K562 (cell line): ENCODE results near the gene CSMD2. TPM values are rescaled to one million over a fixed set of nuclear protein-coding genes. Genes with fewer than 3 reads are reported as not detected.

ENCODE experiments used
- ATAC-seq: fragments of 200-7000 bp; cut with Tn5 transposase; 3 replicates; pipeline ENCODE4 v1.9.1; 2020; ENCODE audit warnings: moderate library complexity
- BruUV-seq: library from RNA; stranded (reverse); fragments of 400-500 nt; replicated peaks from 2 replicates; lab custom pipeline; 2021; lab: Mats Ljungman, UMichigan
- CTCF ChIA-PET: fragments of 300-600 bp; formaldehyde crosslinking; extraction: SDS; loops from one replicate; lab custom pipeline; 2021; ENCODE audit warnings: low intra/inter-chr PET ratio; lab: Yijun Ruan, JAX
- POLR2A ChIA-PET: fragments of 300-600, 350-650 bp; sonication (Branson Sonifier 250); formaldehyde crosslinking; extraction: SDS; loops from one replicate; lab custom pipeline; 2021; ENCODE audit warnings: antibody characterized with exemption, inconsistent platforms; lab: Yijun Ruan, JAX
- DNase-seq, 4 experiments: peaks; one replicate each; pipeline versions ENCODE4 v3.0.0 to v3.0.0-alpha.2; 2011 to 2018; ENCODE audit warnings: low spot score in 3 of 4, mixed read lengths in 3 of 4; ENCODE audit errors: extremely low read depth in 1 of 4
- FAIRE-seq: peaks from 2 replicates; lab custom pipeline; 2011; peaks lifted over from hg19 to GRCh38; lab: Jason Lieb, UNC
- H2AFZ ChIP-seq: 2 replicates; pipeline ENCODE4 v1.6.0; 2011; ENCODE audit warnings: low read depth, low read length, control low read depth, inconsistent platforms
- H3K27ac ChIP-seq: fragments of 200-600 bp; 3 replicates; pipeline ENCODE4 v1.8.0; 2011; ENCODE audit warnings: low read depth, mild to moderate bottlenecking, control low read depth, inconsistent platforms, low read length, moderate library complexity, mixed read lengths; ENCODE audit errors: extremely low read depth
- H3K27me3 ChIP-seq, 2 experiments: fragments of 300-600 bp in 1 of 2; 2 replicates in 1 of 2; 3 replicates in 1 of 2; pipeline versions ENCODE4 v1.6.0 to v1.8.0; 2011; ENCODE audit warnings: inconsistent platforms in 2 of 2, low read length in 2 of 2, mild to moderate bottlenecking in 1 of 2, mixed read lengths in 1 of 2, moderate library complexity in 1 of 2; ENCODE audit not compliant: control insufficient read depth in 2 of 2, insufficient read depth in 2 of 2
- H3K36me3 ChIP-seq: fragments of 300-600 bp; 3 replicates; pipeline ENCODE4 v1.8.0; 2011; ENCODE audit warnings: mild to moderate bottlenecking, low read length, inconsistent platforms; ENCODE audit not compliant: control insufficient read depth, insufficient read depth
- H3K4me1 ChIP-seq, 2 experiments: fragments of 200-600 bp in 1 of 2; replicated peaks in 1 of 2; 2 replicates in 1 of 2; 3 replicates in 1 of 2; pipeline versions ENCODE4 v1.5.1 to v1.8.0; 2011; ENCODE audit warnings: inconsistent platforms in 2 of 2, low read length in 2 of 2, mild to moderate bottlenecking in 1 of 2, mixed read lengths in 1 of 2, moderate library complexity in 1 of 2; ENCODE audit not compliant: control insufficient read depth in 2 of 2, insufficient read depth in 2 of 2
- H3K4me2 ChIP-seq: 2 replicates; pipeline ENCODE4 v1.6.1; 2011; ENCODE audit warnings: low read length, control low read depth, inconsistent platforms, mixed read lengths; ENCODE audit not compliant: insufficient read depth
- H3K4me3 ChIP-seq: fragments of 200-600 bp; sonication (generic), shearing (Covaris generic); 2 replicates; pipeline ENCODE4 v1.5.1; 2016; ENCODE audit warnings: control low read depth, inconsistent platforms
- H3K79me2 ChIP-seq: fragments of 200-600 bp; 3 replicates; pipeline ENCODE4 v1.8.0; 2011; ENCODE audit warnings: low read length, inconsistent platforms; ENCODE audit not compliant: control insufficient read depth, insufficient read depth
- H3K9ac ChIP-seq, 2 experiments: 2 replicates each; pipeline versions ENCODE4 v1.6.0 to v1.6.1; 2011; ENCODE audit warnings: low read depth in 2 of 2, low read length in 2 of 2, control low read depth in 1 of 2, inconsistent platforms in 1 of 2, mild to moderate bottlenecking in 1 of 2, mixed read lengths in 1 of 2; ENCODE audit not compliant: insufficient read depth in 1 of 2
- H3K9me1 ChIP-seq: one replicate; pipeline ENCODE4 v1.6.0; 2011; ENCODE audit warnings: inconsistent platforms, mild to moderate bottlenecking, low read length, moderate library complexity; ENCODE audit not compliant: control insufficient read depth, insufficient read depth
- H3K9me3 ChIP-seq: replicated peaks from 2 replicates; pipeline ENCODE4 v1.5.1; 2011; ENCODE audit warnings: low read depth, low read length, inconsistent platforms; ENCODE audit not compliant: control insufficient read depth, insufficient read depth
- H4K20me1 ChIP-seq: replicated peaks from 2 replicates; pipeline ENCODE4 v1.6.1; 2011; ENCODE audit warnings: low read length, inconsistent platforms, mixed read lengths; ENCODE audit not compliant: control insufficient read depth, insufficient read depth
- ATF7 ChIP-seq: fragments of 450-650 bp; IDR thresholded peaks from 2 replicates; pipeline ENCODE4 v1.7.1; 2014; ENCODE audit warnings: mild to moderate bottlenecking, moderate library complexity
- GTF2A2 ChIP-seq: IDR thresholded peaks from 2 replicates; pipeline ENCODE4 v1.6.1; 2016; ENCODE audit warnings: mild to moderate bottlenecking, missing genetic modification characterization, missing compliant biosample characterization
- SMC3 ChIP-seq: conservative IDR thresholded peaks from 2 replicates; pipeline ENCODE4 v1.6.1; 2011; ENCODE audit warnings: low read depth, low read length, improper control_type of control experiment; ENCODE audit not compliant: insufficient read depth
- YBX1 ChIP-seq: fragments of 450-650 bp; IDR thresholded peaks from 2 replicates; pipeline ENCODE4 v1.7.1; 2016; ENCODE audit warnings: mild to moderate bottlenecking
- ZBTB17 ChIP-seq: fragments of 450-650 bp; formaldehyde crosslinking; IDR thresholded peaks from 2 replicates; pipeline ENCODE4 v1.4.0; 2020; ENCODE audit warnings: mild to moderate bottlenecking
- ZNF133 ChIP-seq: fragments of 250-450 bp; sonication (Bioruptor Pico); IDR thresholded peaks from 2 replicates; pipeline ENCODE4 v1.4.0; 2020; ENCODE audit warnings: mild to moderate bottlenecking
- ZNF76 ChIP-seq: fragments of 250-450 bp; sonication (Bioruptor Pico); IDR thresholded peaks from 2 replicates; pipeline ENCODE4 v1.4.0; 2020; ENCODE audit warnings: mild to moderate bottlenecking, moderate library complexity, borderline replicate concordance
- ZSCAN29 ChIP-seq: fragments of 450-650 bp; IDR thresholded peaks from 2 replicates; pipeline ENCODE4 v1.6.1; 2017
- WGBS: fragments of 100-300 bp; shearing (Covaris generic); methylation state at CpG from one replicate; pipeline ENCODE4 v1.1.6; 2016; ENCODE audit warnings: low coverage, mixed read lengths; ENCODE audit not compliant: insufficient coverage; ENCODE audit errors: missing lambda C conversion rate; 5-methylcytosine and 5-hydroxymethylcytosine counted together
- in situ Hi-C: fragments of 300-500 bp; cut with MboI; formaldehyde crosslinking; loops from 4 replicates; pipeline ENCODE4 v1.15.0; 2018; ENCODE audit warnings: inconsistent platforms, mixed read lengths
- intact Hi-C: fragments of 100-400 bp; cut with micrococcal nuclease; formaldehyde crosslinking; loops from 2 replicates; pipeline ENCODE4 v1.14.2; 2022
- polyA plus RNA-seq, 8 experiments: library from polyadenylated mRNA; depleted of rRNA in 4 of 8; stranded (reverse) in 5 of 8; unstranded in 3 of 8; fragments of >200 nt; fragmentation: Nextera tagmentation in 2 of 8; fragmentation: Illumina TruSeq in 1 of 8; extraction: Ambion mirVana in 2 of 8; extraction: Trizol in 1 of 8; gene quantifications; 2 replicates each; pipeline versions ENCODE4 v1.2.1 to v1.2.3, GENCODE V29; 2011 to 2014; ENCODE audit warnings: inconsistent platforms in 1 of 8, missing spikeins in 1 of 8
- total RNA-seq, 7 experiments: library from RNA; depleted of rRNA in 6 of 7; stranded (reverse); fragments of >200 nt in 6 of 7; fragmentation: Illumina TruSeq in 2 of 7; extraction: Trizol in 2 of 7; gene quantifications; 2 replicates each; pipeline versions ENCODE4 v1.2.1 to v1.2.3, GENCODE V29; 2011 to 2021; ENCODE audit warnings: low replicate concordance in 1 of 7
- TF ChIP-seq, protein P1 (sequence below), 2 experiments: IDR thresholded peaks; 2 replicates each; pipeline ENCODE4 v1.6.1; 2011; ENCODE audit warnings: borderline replicate concordance in 1 of 2, control low read depth in 1 of 2, low read depth in 1 of 2, low read length in 1 of 2, mild to moderate bottlenecking in 1 of 2, mixed read lengths in 1 of 2, moderate library complexity in 1 of 2; ENCODE audit not compliant: insufficient read depth in 1 of 2, insufficient read length in 1 of 2, poor library complexity in 1 of 2, severe bottlenecking in 1 of 2; ENCODE audit errors: extremely low read depth in 1 of 2

The CSMD2 gene
- total and polyA plus RNA-seq, 9 of the 15 experiments (the other 6 are each of a cell fraction or from before 2014, with no cell fraction given): not detected

DNA sequence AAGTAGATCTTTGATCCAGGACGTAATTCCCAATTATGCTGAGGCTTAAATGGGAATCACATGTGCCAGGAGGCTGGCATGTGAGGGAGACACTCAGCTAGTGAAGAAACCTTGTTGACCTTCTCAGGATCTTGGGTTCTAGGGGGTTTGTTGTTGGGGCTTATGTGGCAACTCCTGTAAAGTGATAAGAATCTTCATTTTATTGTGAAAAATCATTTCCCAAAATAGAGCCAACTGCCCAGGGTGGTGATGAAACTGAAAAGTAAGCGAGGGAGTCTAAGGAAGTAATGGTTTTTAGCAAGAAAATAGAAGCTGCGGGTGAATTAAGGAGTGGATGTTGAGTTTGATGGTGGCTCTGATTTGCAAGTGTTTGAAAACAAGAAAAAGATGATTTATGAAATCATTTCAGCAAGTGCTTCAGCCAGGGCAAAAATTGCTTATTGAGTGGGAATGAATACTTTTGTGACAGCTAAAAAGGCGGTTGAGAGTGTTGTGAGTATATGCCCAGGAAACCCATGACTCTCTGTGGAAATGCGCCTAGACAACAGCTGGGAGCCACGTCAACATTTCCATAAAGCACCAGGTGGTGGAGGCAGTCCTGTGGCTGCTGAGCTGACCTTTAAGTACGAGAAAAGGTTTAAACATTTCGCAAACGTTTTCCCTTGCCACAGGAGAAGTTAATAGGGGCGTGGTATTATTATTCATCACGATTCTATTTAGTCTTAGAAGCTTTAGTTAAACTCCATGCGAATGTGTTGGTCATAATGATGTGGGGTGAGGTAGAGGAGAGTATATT lies 198.5 kb downstream of the CSMD2 start (continued):
- no peak for TF ChIP-seq ZNF133

DNA sequence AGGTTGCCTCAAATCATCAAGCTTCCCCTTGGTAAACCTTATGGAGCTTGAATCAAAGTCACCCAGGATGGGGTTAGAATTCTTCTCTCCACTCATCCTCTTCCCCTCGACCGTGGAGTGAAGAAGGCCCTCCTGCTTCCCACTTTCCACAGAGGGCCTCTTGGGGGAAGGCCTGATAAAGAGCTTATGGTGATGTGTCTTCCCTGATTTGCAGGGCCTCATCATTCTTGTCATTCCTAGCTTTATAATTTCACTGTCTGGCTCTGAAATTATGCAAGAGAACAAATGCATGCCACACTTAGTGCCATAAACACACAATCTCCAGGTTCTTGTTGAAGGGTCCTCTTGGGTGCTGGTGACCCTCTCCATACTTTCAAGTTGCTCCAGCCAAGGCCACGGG lies 199.9 kb downstream of the CSMD2 start:
- TF ChIP-seq ZBTB17 (CRISPR knock-in tag) (no peak), SMC3 (no peak)
- no peaks in the 10 kb centered on the region for H3K4me1 ChIP-seq
- no peaks in the 10 kb centered on the region for H4K20me1 ChIP-seq
- ATAC-seq: no peak
- no peak overlapping the region for H3K9ac ChIP-seq
- intact Hi-C loops: no loop called here
- H3K27ac ChIP-seq: no peak overlapping the region
- no peak for FAIRE-seq
- no TSS peak for BruUV-seq
- DNase-seq: no peak
- H2AFZ ChIP-seq: no peak overlapping the region
- in situ Hi-C loops: no loop called here
- no peaks in the 10 kb centered on the region for H3K27me3 ChIP-seq
- H3K36me3 ChIP-seq: no peaks in the 10 kb centered on the region
- no peaks in the 10 kb centered on the region for H3K9me1 ChIP-seq
- POLR2A ChIA-PET: no interaction called here
- CTCF ChIA-PET: no interaction called here
- H3K4me3 ChIP-seq: no peak overlapping the region
- no peak overlapping the region for H3K4me2 ChIP-seq
- whole genome bisulfite sequencing: 0% methylated on average over 3 of the region's 3 CpGs
- no peaks in the 10 kb centered on the region for H3K79me2 ChIP-seq
- H3K9me3 ChIP-seq: no peaks in the 10 kb centered on the region

DNA sequence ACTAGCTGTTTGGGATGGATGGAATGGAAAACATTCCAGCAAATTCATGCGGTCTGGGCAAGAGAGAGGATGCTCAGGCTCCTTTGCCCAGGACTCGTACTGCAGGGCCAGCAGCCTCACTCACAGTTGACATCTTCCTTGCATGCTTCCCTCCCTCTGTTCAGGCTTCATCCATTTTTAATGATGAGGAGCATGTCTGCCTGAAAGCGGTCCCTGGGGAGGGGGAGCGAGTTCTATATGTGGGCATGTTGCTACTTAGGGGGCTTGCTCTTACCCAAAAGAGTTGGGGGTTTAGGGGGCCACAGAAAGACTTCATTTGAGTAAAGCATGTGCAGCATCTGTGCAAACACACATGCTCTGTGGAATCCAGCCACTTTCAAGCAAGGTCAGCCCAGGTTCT lies 203.0 kb downstream of the CSMD2 start:
- no peak overlapping the region for H3K9ac ChIP-seq
- H3K27ac ChIP-seq: no peak overlapping the region
- no peaks in the 10 kb centered on the region; the same call in 1 of the 2 replicates for H4K20me1 ChIP-seq
- H3K9me3 ChIP-seq: no peaks in the 10 kb centered on the region
- H3K4me1 ChIP-seq: no peaks in the 10 kb centered on the region
- WGBS: 0% methylated on average over 4 of the region's 4 CpGs
- ChIA-PET POLR2A (no interaction called here), CTCF (no interaction called here)
- H3K4me3 ChIP-seq: no peak overlapping the region
- no peak overlapping the region for H3K4me2 ChIP-seq
- in situ Hi-C loops: no loop called here
- no peak overlapping the region for H2AFZ ChIP-seq
- FAIRE-seq (no peak), DNase-seq (no peak), ATAC-seq (no peak)
- H3K79me2 ChIP-seq: no peaks in the 10 kb centered on the region
- TF ChIP-seq GTF2A2 (tag) (no peak), ZNF133 (no peak), ZNF76 (CRISPR knock-in tag) (no peak), ZSCAN29 (no peak), ATF7 (no peak), YBX1 (no peak)
- TF ChIP-seq, protein P1, sequence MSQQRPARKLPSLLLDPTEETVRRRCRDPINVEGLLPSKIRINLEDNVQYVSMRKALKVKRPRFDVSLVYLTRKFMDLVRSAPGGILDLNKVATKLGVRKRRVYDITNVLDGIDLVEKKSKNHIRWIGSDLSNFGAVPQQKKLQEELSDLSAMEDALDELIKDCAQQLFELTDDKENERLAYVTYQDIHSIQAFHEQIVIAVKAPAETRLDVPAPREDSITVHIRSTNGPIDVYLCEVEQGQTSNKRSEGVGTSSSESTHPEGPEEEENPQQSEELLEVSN (IDR thresholded peaks at IDR 0.05; ENCODE audit: borderline replicate concordance in 1 of 2, extremely low read depth in 1 of 2, insufficient read depth in 1 of 2, insufficient read length in 1 of 2, low read depth in 1 of 2, low read length in 1 of 2, poor library complexity in 1 of 2, severe bottlenecking in 1 of 2): no peak
- H3K9me1 ChIP-seq: no peaks in the 10 kb centered on the region
- intact Hi-C loops: no loop called here
- BruUV-seq: no TSS peak
- H3K36me3 ChIP-seq: no peaks in the 10 kb centered on the region
- H3K27me3 ChIP-seq: no peaks in the 10 kb centered on the region; a peak in 1 of 5 replicates
